ENCODE data around the gene GOLGA2.

Gene GOLGA2

GRCh38 chr9:128211981-128212281 lies 63.9 kb downstream of the GOLGA2 start:
- no peak overlapping the region for H2AFZ ChIP-seq (ENCODE audit: low read depth, low read length, severe bottlenecking)
- TF ChIP-seq, protein P1, sequence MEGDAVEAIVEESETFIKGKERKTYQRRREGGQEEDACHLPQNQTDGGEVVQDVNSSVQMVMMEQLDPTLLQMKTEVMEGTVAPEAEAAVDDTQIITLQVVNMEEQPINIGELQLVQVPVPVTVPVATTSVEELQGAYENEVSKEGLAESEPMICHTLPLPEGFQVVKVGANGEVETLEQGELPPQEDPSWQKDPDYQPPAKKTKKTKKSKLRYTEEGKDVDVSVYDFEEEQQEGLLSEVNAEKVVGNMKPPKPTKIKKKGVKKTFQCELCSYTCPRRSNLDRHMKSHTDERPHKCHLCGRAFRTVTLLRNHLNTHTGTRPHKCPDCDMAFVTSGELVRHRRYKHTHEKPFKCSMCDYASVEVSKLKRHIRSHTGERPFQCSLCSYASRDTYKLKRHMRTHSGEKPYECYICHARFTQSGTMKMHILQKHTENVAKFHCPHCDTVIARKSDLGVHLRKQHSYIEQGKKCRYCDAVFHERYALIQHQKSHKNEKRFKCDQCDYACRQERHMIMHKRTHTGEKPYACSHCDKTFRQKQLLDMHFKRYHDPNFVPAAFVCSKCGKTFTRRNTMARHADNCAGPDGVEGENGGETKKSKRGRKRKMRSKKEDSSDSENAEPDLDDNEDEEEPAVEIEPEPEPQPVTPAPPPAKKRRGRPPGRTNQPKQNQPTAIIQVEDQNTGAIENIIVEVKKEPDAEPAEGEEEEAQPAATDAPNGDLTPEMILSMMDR (IDR thresholded peaks at IDR 0.05; ENCODE audit: insufficient read depth, low read length, poor library complexity, severe bottlenecking): no peak
- no peak for TF ChIP-seq EZH2phosphoT487 (conservative IDR thresholded peaks at IDR 0.05; ENCODE audit: low read length)

GRCh38 chr9:128211186-128211980 lies 64.4 kb downstream of the GOLGA2 start:
- no peak overlapping the region for H3K4me3 ChIP-seq (ENCODE audit: insufficient read depth, low read length, poor library complexity, severe bottlenecking)
- no peaks in the 10 kb centered on the region for H3K36me3 ChIP-seq (ENCODE audit: low read length)
- H3F3A ChIP-seq (ENCODE audit: insufficient read depth): no peaks in the 10 kb centered on the region
- H3K9ac ChIP-seq (ENCODE audit: low read length): no peak overlapping the region
- no peak overlapping the region for H3K4me2 ChIP-seq (ENCODE audit: low read depth, low read length, poor library complexity, severe bottlenecking)
- no peaks in the 10 kb centered on the region for H3K9me3 ChIP-seq (ENCODE audit: insufficient read depth, low read length)
- H2AFZ ChIP-seq (ENCODE audit: low read depth, low read length, severe bottlenecking): no peak overlapping the region
- H3K27me3 ChIP-seq (ENCODE audit: low read length): no peaks in the 10 kb centered on the region
- H3K9me2 ChIP-seq (replicated peaks; ENCODE audit: insufficient read depth, low read length): no peaks in the 10 kb centered on the region
- no peaks in the 10 kb centered on the region for H3K79me2 ChIP-seq (ENCODE audit: insufficient read depth, low read length)
- TF ChIP-seq, protein P1 (IDR thresholded peaks at IDR 0.05; ENCODE audit: insufficient read depth, low read length, poor library complexity, severe bottlenecking): no peak
- no peak for TF ChIP-seq EZH2phosphoT487 (conservative IDR thresholded peaks at IDR 0.05; ENCODE audit: low read length)
- no peaks in the 10 kb centered on the region for H4K20me1 ChIP-seq (ENCODE audit: low read depth, low read length)
- H3K27ac ChIP-seq (ENCODE audit: low read depth, low read length): no peak overlapping the region

More at GRCh38 chr9:128211981-128212281, 63.9 kb downstream of the GOLGA2 start:
- Histone ChIP-seq H3K9me2 (replicated peaks; ENCODE audit: insufficient read depth, low read length) (no peaks in the 10 kb centered on the region), H3K79me2 (ENCODE audit: insufficient read depth, low read length) (no peaks in the 10 kb centered on the region), H3K36me3 (ENCODE audit: low read length) (no peaks in the 10 kb centered on the region), H3K4me3 (ENCODE audit: insufficient read depth, low read length, poor library complexity, severe bottlenecking) (no peak overlapping the region), H3K27ac (ENCODE audit: low read depth, low read length) (no peak overlapping the region), H3K27me3 (ENCODE audit: low read length) (no peaks in the 10 kb centered on the region), H3K9ac (ENCODE audit: low read length) (no peak overlapping the region), H3K9me3 (ENCODE audit: insufficient read depth, low read length) (no peaks in the 10 kb centered on the region), H3K4me2 (ENCODE audit: low read depth, low read length, poor library complexity, severe bottlenecking) (no peak overlapping the region), H3F3A (ENCODE audit: insufficient read depth) (no peaks in the 10 kb centered on the region), H4K20me1 (ENCODE audit: low read depth, low read length) (no peaks in the 10 kb centered on the region)

DNA sequence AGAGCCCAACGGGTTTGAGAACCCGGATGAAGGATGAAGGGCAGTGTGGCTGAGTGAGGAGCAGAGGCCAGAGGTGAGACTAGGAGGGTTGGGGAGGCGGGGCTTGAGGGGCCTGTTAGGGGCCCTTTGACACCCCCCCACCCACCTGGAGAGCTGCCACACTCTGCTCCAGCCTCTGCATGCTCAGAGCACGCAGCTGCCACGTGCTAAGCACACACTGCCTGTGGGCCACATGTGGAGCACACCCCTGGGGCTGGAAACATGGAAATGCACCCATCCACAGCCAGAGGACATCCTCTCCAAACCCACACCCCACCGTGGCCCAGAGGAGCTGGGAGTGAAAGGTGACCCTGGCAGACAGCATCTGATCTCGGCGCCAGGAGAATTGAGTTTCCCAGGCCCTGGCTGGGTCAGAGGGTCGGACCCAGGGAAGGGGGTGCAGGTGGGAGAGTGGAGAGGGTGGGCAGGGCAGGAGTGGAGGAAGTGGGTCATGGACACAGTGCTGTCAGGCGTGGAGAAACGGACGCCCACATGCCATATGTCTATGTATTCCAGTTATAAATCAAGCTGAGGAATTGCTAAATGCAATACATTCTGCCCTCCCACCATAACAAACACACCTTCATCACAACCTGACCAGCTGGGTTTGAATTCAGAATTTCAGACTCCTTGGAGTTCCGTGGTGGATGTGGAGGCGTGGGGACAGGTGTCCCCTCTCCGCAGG lies 66.7 kb downstream of the GOLGA2 start:
- TF ChIP-seq, protein P1 (IDR thresholded peaks at IDR 0.05; ENCODE audit: insufficient read depth, low read length, poor library complexity, severe bottlenecking): no peak
- no peak for TF ChIP-seq EZH2phosphoT487 (conservative IDR thresholded peaks at IDR 0.05; ENCODE audit: low read length)
- no peak overlapping the region for H3K4me2 ChIP-seq (ENCODE audit: low read depth, low read length, poor library complexity, severe bottlenecking)
- H3K9me2 ChIP-seq (replicated peaks; ENCODE audit: insufficient read depth, low read length): no peaks in the 10 kb centered on the region
- no peak overlapping the region for H3K27ac ChIP-seq (ENCODE audit: low read depth, low read length)
- no peaks in the 10 kb centered on the region for H3K36me3 ChIP-seq (ENCODE audit: low read length)
- no peaks in the 10 kb centered on the region for H4K20me1 ChIP-seq (ENCODE audit: low read depth, low read length)
- H3K9me3 ChIP-seq (ENCODE audit: insufficient read depth, low read length): no peaks in the 10 kb centered on the region
- no peak overlapping the region for H2AFZ ChIP-seq (ENCODE audit: low read depth, low read length, severe bottlenecking)
- no peaks in the 10 kb centered on the region for H3K27me3 ChIP-seq (ENCODE audit: low read length)
- H3K4me3 ChIP-seq (ENCODE audit: insufficient read depth, low read length, poor library complexity, severe bottlenecking): no peak overlapping the region
- H3K9ac ChIP-seq (ENCODE audit: low read length): no peak overlapping the region
- H3F3A ChIP-seq (ENCODE audit: insufficient read depth): no peaks in the 10 kb centered on the region
- H3K79me2 ChIP-seq (ENCODE audit: insufficient read depth, low read length): no peaks in the 10 kb centered on the region

All from SU-DHL-6 (cell line).